Head of caudate nucleus (tissue), 42 donors: ENCODE results near the gene MTAP.

Experiments
- DNase-seq, 42 donors: peaks; one replicate each; pipeline versions ENCODE4 v3.0.0 to v3.0.0-alpha.2; 2020 to 2021; ENCODE audit warnings: mixed read lengths in 7 of 42
- intact Hi-C: fragments of 100-400 bp; cut with DNase I; formaldehyde crosslinking; loops from one replicate; pipeline ENCODE4 v1.15.0; 2022

Gene MTAP

GRCh38 chr9:21802418-21803000 is at the start of gene MTAP:
MTAP (plus strand) TSS chr9:21802636; CDS start chr9:21802749, 113 bp downstream.
- peak; percentile 87 to 98 (median 94) for DNase-seq
- intact Hi-C loops = no loop called here

DNA sequence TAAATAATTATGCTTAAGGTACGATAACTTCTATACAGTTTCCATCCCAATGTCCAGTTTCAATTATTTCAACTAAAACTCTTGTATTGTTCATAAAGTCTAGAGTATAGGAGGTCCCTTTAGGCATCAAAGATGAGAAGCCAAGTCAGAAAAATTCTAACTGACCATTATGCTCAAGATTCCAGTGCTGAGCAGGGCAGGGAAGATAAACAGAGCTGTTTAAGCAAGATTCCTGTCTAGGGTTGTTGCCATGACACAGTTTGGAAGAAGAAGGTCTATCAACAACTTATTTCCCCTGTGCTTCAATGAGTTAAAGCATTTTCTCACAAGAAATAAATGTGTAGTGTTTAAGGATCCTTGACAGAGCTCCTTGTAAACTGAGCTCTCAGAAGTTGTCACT is 48.9 kb upstream of the MTAP start:
- DNase-seq = no peak
- intact Hi-C loops = no loop called here

DNA sequence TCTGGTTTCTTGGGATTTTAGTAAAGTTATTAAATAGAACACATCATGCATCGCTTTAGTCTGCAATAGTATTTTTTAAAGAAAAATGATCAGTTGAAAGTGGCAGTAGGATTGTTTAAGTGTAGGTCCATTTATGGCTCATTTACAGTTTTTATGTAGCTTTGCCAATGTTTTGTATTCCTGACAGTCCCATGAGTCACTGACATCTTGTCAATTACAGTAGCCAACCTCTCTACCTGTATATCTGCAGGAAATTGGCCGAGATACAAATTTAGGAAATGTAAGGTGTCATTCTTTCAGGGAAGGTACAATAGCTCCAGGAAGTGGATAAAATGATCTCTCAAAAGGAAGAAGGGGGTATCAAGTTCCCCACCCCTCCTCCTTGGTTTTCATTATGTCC is 47.7 kb upstream of the MTAP start:
- intact Hi-C loops = no loop called here
- DNase-seq = no peak

GRCh38 chr9:21758540-21758939 is 43.9 kb upstream of the MTAP start:
- no peak for DNase-seq
- intact Hi-C loops = no loop called here

DNA sequence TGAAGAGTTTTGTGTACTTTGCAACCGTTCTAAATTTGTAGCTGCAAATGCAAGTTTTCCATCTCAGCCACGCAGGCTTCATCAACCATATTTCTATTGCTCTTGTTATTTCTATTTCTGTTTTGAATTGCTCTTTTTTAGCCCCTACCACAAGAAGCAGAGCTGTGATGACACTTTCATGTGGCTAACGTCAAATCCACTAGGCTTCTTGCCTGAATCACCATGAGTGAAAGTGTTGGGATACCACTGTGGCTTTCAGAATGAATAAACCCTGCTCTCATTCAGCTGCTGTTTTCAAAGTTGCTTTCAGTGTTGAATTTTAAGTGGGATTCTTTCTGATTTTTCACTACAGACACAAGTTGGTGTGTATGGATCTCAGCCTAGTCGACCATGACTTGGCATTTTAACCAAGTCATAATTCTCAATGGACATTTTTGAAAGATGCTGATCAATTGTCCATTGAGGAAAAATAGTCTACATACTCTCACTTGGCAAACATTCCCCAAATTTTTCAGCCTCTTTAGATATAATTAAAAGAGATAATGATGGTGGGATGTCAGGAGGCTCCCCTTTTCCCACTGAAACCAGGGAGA is 41.0 kb upstream of the MTAP start:
- intact Hi-C loops = no loop called here
- DNase-seq = no peak

DNA sequence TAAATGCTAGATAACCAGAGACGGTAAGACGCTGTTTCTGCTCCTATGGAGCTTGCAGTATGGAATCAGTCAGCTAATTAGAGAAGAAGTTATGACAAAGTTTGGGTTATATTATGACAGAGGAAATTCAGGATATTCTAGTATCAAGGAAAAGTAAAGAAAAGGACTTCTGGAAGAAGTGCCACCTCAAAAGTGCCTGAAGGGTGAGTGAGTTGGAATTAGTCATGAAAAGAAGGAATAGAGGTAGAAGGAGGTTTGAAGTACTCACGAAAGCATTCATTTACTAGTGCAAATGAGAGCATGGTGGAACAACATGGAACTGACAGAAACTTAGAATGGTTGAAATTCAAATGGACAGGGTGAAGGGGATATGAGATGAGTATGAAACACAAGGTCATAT is 40.4 kb upstream of the MTAP start:
- intact Hi-C loops = no loop called here
- DNase-seq = no peak

DNA sequence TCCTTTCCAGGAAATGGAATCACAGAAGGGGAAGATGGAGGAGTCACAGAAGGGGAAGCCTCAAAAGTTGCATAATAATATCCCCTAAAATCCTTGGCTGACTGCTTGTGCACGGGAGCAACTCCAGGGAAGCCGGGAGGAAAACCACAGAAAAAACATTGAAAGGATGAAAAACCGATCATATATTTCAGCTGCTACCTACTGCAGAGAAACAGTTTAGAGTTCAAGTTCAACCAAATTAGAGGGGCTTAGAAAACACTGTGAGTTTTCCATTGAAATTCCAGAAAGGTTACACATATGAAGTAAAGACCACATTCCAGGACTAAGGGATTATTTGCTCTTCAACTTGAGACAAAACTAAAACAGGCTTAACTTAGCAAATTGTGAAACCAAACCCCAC is 37.6 kb upstream of the MTAP start:
- intact Hi-C loops = no loop called here
- DNase-seq = no peak

GRCh38 chr9:21766096-21766495 is 36.3 kb upstream of the MTAP start:
- intact Hi-C loops = no loop called here
- DNase-seq = no peak

- intact Hi-C loops = no loop called here
- DNase-seq = peak in 1 of 42 donors; percentile 36
Measured at GRCh38 chr9:21770871-21771560, 31.4 kb upstream of the MTAP start.

- intact Hi-C loops = no loop called here
- DNase-seq = no peak
Measured at GRCh38 chr9:21777701-21778100, 24.7 kb upstream of the MTAP start.

GRCh38 chr9:21778304-21778703 is 24.1 kb upstream of the MTAP start:
- intact Hi-C loops = no loop called here

DNA sequence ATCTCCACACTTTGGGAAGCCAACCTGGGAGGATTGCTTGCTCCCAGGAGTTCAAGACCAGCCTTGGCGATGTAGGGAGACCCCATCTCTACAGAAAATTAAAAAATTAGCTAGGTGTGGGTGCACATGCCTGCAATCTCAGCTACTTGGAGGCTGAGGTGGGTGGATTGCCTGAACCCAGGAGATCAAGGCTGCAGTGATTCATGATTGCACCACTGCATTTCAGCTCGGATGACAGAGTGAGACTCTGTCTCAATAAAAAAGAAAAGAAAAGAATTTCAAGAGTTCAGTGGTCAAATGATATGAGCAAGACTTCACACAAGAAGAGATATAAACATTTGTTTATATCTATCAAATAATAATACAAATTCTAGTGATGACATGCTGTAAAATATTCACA is 23.0 kb upstream of the MTAP start:
- peak in 2 of 42 donors; percentile 8 to 16 for DNase-seq
- intact Hi-C loops = no loop called here

More at GRCh38 chr9:21778304-21778703, 24.1 kb upstream of the MTAP start:
- no peak for DNase-seq

DNA sequence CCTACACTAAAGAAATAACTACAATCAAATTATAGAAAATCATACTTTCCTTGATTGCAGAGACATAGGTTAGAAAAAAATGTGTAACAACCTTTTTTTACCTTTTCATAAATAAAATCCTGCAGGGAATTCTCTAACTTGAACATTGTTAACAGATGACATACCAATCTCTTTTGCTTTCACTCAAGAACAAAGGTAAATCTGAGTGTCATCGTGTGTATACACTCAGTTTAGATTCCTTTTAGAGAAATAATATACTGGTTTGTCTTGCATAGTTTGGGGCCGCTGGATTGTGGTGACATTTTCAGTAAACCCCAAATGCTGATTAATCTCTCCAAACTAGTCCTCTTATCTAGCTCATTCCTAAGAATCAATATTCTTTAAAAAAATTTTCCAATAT is 20.8 kb upstream of the MTAP start:
- intact Hi-C loops = loop anchor here (10.0 kb wide), 1 partner anchor 317 kb away; no protein-coding TSS in a partner anchor

GRCh38 chr9:21782205-21782604 is 20.2 kb upstream of the MTAP start:
- no peak for DNase-seq

More for the DNA sequence above, 20.8 kb upstream of the MTAP start:
- no peak for DNase-seq

DNA sequence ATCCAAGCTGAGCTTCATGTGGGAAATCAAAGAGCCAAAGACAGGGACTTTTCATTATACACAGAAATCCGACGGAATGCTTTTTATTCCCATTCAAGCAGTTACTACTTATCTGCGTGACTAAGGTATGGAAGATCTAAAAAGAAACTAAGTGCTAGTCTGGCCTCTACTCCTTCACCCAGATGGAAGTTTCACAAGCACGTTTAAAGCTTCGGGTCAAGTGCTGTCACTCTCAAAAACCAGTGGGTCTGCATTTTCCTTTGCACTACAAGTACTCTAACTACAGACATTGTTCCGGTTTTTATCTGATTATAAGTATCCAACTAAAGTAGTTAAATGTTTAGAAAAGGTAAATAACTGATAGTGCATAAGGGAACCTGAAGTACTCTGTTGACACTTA is 13.7 kb upstream of the MTAP start:
- intact Hi-C loops = loop anchor here (10.0 kb wide), 1 partner anchor 324 kb away; no protein-coding TSS in a partner anchor
- DNase-seq = no peak

More at GRCh38 chr9:21782205-21782604, 20.2 kb upstream of the MTAP start:
- intact Hi-C loops = loop anchor here (10.0 kb wide), 1 partner anchor 317 kb away; no protein-coding TSS in a partner anchor

GRCh38 chr9:21789541-21790037 is 12.8 kb upstream of the MTAP start:
- DNase-seq = peak in 39 of 42 donors; percentile 30 to 86 (median 68)
- intact Hi-C loops = loop anchor here (10.0 kb wide), 2 partner anchors 325 to 475 kb away; no protein-coding TSS in a partner anchor

DNA sequence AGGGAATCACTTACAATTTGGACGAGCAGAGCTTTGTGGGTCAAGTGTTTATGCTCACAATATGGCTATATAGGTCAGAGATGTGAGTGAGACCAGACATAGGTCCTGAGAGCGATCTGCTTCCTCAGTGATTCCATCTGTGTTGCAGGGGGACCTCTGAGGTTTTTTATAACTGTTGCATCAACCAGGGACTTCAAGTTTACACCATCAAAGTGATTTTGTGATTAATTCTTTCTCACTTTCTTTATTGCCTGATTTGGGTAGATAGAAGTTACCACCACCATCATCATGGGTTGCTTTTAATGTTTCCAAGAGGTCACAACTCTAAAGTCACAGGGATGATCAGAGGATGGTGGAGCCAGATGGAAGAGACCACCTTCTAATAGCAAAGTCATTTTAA is 7.0 kb upstream of the MTAP start:
- no peak for DNase-seq
- intact Hi-C loops = loop anchor here (10.0 kb wide), 1 partner anchor 481 kb away; no protein-coding TSS in a partner anchor

DNA sequence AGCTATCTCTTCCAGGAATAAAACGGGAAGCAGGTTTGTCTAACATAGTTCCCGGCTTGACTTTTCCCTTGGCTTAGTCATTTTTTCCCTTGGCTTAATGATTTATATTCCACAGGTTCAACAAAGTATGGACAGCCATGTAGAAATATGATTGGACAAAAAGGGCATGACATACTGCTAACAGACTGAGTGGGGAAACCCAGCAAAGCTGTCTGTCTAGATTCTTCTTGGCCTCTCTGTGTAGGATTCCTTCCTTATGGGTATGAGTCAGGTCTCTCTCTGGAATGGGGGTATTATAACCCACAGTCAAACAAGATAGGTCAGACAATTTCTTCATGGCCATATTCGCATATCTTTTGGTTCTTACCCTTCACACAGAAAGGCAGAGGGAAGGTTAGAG is 5.7 kb upstream of the MTAP start:
- no peak for DNase-seq
- intact Hi-C loops = loop anchor here (10.0 kb wide), 1 partner anchor 482 kb away; no protein-coding TSS in a partner anchor

- intact Hi-C loops = no loop called here
- no peak for DNase-seq
Measured at GRCh38 chr9:21800931-21801682, 1.3 kb upstream of the MTAP start.
